Fibroblast of lung (primary cell): ENCODE results near the gene PRR13.

ENCODE experiments used
- EZH2 ChIP-seq: IDR thresholded peaks from 2 replicates; pipeline ENCODE4 v1.5.1; 2012; ENCODE audit warnings: low read length, control low read depth, mild to moderate bottlenecking; ENCODE audit errors: missing control alignments
- TF ChIP-seq, protein P1 (sequence below), 2 donors: IDR thresholded peaks in 1 of 2; conservative IDR thresholded peaks in 1 of 2; 1 replicate in 1 of 2; 2 replicates in 1 of 2; pipeline ENCODE4 v1.5.1; 2011 to 2012; ENCODE audit warnings: low read length in 2 of 2, control low read depth in 1 of 2, inconsistent platforms in 1 of 2, low read depth in 1 of 2, mild to moderate bottlenecking in 1 of 2

DNA sequence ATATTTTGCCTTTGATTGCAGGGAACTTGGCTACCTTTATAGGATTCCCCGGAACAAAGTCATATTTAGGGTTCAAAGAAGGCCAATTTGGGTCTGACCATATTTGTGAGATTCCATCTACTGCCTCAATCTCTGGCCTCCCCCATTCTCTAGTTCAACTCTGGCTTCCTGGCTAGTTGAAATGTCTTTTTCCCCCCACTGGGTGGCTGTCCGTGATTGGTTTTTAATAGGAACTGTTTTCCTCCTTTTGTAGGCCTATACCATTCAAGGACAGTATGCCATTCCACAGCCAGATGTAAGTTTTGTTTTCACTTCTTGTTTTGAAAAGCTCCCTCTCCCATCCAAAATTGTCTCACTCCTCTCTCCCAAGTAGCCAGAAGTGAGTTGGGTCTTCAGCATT lies 24.1 kb downstream of the PRR13 start:
- TF ChIP-seq, protein P1, sequence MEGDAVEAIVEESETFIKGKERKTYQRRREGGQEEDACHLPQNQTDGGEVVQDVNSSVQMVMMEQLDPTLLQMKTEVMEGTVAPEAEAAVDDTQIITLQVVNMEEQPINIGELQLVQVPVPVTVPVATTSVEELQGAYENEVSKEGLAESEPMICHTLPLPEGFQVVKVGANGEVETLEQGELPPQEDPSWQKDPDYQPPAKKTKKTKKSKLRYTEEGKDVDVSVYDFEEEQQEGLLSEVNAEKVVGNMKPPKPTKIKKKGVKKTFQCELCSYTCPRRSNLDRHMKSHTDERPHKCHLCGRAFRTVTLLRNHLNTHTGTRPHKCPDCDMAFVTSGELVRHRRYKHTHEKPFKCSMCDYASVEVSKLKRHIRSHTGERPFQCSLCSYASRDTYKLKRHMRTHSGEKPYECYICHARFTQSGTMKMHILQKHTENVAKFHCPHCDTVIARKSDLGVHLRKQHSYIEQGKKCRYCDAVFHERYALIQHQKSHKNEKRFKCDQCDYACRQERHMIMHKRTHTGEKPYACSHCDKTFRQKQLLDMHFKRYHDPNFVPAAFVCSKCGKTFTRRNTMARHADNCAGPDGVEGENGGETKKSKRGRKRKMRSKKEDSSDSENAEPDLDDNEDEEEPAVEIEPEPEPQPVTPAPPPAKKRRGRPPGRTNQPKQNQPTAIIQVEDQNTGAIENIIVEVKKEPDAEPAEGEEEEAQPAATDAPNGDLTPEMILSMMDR (conservative IDR thresholded peaks at IDR 0.05 in 1 of 2, IDR thresholded peaks at IDR 0.05 in 1 of 2; ENCODE audit: low read depth in 1 of 2, low read length in 2 of 2): peak in 1 of 2 donors; percentile 9
- no peak for TF ChIP-seq EZH2
